SKM-1 treated with dmso at 0.1 percent for 144 hours (cell line): ENCODE results near the gene CC2D1B.

Experiments
- DNase-seq: peaks from one replicate; lab custom pipeline; 2025; ENCODE audit not compliant: unreplicated experiment; lab: John Stamatoyannopoulos, UW

Gene CC2D1B

DNA sequence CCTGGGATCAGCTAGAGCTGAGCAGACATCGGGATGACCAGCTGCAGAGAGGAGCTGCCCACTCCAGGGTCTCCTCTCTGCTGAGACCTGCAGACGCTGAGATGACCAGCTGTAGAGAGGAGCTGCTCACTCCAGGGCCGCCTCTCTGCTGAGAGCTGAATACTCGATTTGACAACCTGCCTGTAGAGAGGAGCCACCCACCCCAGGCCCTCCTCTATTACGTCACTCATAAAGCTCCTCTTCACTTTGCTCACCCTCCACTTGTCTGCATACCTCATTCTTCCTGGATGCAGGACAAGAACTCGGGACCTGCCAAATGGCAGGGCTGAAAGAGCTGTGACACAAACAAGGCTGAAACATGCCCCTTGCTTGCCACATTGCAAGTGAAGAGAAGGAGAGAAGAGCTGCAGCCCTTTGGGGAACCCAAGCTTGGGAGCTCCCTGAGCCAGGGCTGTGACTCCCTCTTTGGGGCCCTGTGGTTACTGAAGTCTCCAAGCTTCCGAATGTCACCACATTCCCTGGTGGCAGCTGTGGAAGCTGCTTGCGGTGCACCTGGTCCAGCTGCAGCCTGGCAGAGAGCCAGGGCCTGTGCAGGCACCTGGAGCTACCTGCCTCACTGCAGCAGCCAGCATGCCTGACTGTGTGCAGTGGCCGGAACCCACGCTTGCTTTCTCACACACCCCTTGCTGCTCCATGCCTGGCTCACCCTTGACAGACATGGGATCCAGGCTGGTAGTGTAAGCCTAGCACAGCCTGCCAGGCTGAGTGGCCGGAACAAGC is 59.6 kb downstream of the CC2D1B start:
- no peak for DNase-seq

DNA sequence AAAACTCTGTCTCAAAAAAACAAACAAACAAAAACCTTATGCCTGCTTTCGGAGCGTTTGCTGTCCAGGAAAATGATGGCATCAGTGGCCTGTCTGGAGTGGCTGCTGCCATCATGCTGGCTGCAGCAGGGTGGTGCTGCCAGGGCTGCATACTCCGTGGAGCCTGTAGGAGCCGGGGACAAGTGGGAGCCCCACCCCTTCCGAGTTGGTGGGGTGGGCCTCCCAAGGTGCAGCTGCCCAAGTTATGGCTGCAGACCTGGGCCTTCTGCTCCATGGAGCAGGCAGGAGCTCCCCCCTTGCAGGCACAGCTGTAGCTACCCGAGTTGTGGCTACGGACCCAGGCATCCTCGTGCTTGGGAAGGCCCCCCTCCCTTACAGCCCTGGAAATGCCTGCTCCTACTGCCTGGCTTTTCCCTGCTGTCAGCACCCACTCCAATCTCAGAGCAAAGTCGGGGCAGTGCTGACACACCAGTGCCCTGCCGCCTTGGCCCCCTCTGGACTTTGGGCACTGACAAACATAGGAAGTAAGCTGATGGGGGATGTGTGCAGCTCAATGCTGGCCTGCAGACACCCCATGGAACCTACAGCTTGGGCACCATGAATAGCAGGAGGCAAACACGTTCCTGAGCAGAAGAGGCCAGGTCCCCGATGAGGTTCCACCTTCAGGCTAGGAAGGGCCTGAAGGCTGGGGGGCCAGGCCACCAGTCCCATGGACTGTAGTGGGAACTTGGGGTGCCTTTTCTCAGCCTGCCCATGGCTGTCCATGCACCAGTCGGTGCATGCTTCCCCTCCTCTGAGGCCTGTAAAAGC is 60.4 kb downstream of the CC2D1B start:
- no peak for DNase-seq
